ENCODE results near the gene CTBP2. TPM values are rescaled to one million over a fixed set of nuclear protein-coding genes. Genes with fewer than 3 reads are reported as not detected.
A peak's percentile ranks its signal among the peaks of the same experiment; 100 is the strongest.

The CTBP2 gene
- total RNA-seq, 2 donors from 2014 or later = 75.3 to 109 TPM

DNA sequence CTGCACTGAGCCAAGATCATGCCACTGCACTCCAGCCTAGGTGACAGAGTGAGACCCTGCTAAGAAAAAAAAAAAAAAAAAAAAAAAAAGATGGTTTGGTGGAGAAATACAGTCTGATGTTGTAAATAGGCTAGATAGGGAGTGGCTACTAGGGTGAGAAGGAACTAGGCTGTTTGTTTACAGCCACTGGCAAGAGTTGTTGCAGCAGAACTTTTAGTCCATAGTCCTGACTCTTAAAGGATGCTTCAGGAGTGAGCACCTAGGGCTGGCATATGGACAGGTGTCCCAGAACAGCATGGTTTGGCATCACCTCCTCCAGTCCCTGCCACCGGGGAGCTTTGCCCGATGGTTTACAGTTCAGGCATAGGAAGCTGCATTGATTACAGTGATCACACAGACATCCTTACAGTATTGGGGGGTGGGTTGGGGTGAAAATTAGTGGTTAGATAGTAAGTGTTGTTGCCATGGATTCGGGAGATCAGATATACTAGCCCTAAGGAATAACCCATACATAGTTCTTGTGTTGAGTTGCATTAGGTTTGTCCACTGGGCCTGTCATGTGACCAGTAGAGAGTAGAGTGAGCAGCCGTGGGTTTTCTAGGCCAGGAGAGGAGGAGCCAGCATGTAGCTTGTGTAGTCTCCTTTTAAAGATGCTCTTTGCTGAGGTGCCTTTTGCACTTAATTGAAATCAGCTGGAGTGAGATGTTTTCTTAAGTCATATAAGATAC, 182.6 kb downstream of the CTBP2 start:
- H3K27me3 Mint-ChIP-seq (ENCODE audit: insufficient read depth) = no peaks in the 10 kb centered on the region
- H3K4me1 Mint-ChIP-seq = no peaks in the 10 kb centered on the region
- Histone ChIP-seq H3K4me3 (ENCODE audit: low read length) (no peak overlapping the region), H3K4me1 (ENCODE audit: control insufficient read depth, insufficient read depth, low read length) (no peaks in the 10 kb centered on the region), H3K9ac (ENCODE audit: extremely low read depth, low read length, poor library complexity, severe bottlenecking) (no peak overlapping the region), H3K9me3 (ENCODE audit: control insufficient read depth, low read length) (no peaks in the 10 kb centered on the region), H3K36me3 (ENCODE audit: control insufficient read depth, insufficient read depth, low read length) (peaks cover 73% of the 10 kb centered on the region), H3K27ac (ENCODE audit: low read depth, low read length) (no peak overlapping the region), H3K27me3 (ENCODE audit: control insufficient read depth, insufficient read depth, low read length, poor library complexity, severe bottlenecking) (no peaks in the 10 kb centered on the region)
- H3K4me3 Mint-ChIP-seq = no peak overlapping the region
- H3K36me3 Mint-ChIP-seq (ENCODE audit: low read depth) = peaks cover 51% of the 10 kb centered on the region
- DNase-seq = no peak
- 94 to 96% methylated on average over 2 to 3 of the region's 4 CpGs for WGBS, 2 experiments (ENCODE audit: insufficient coverage in 1 of 2, insufficient read length in 1 of 2)
- no peak for TF ChIP-seq CTCF (conservative IDR thresholded peaks at IDR 0.05)
- no peaks in the 10 kb centered on the region for H3K9me3 Mint-ChIP-seq
- H3K27ac Mint-ChIP-seq = no peak overlapping the region

DNA sequence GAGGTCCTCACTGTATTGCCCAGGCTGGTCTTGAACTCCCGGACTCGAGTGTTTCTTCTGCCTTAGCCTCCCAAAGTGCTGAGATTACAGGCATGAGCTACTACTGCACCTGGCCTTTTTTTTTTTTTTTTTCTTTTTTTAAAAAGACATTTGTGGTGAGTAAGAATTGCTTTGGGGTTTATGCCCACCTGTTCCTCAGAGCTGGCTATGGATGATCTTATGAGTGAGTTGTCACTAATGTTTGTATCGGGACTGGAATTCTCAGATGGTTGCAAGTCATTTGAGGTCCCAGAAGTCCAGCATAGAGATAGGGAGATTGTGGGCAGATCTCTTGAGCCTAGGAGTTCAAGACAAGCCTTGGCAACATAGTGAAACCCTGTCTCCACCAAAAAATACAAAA, 183.2 kb downstream of the CTBP2 start:
- Mint-ChIP-seq H3K9me3 (no peaks in the 10 kb centered on the region), H3K4me1 (no peaks in the 10 kb centered on the region), H3K27ac (no peak overlapping the region), H3K36me3 (ENCODE audit: low read depth) (peaks cover 45% of the 10 kb centered on the region), H3K27me3 (ENCODE audit: insufficient read depth) (no peaks in the 10 kb centered on the region), H3K4me3 (no peak overlapping the region)
- Histone ChIP-seq H3K9me3 (ENCODE audit: control insufficient read depth, low read length) (no peaks in the 10 kb centered on the region), H3K27ac (ENCODE audit: low read depth, low read length) (no peak overlapping the region), H3K4me1 (ENCODE audit: control insufficient read depth, insufficient read depth, low read length) (no peaks in the 10 kb centered on the region), H3K27me3 (ENCODE audit: control insufficient read depth, insufficient read depth, low read length, poor library complexity, severe bottlenecking) (no peaks in the 10 kb centered on the region), H3K9ac (ENCODE audit: extremely low read depth, low read length, poor library complexity, severe bottlenecking) (no peak overlapping the region), H3K36me3 (ENCODE audit: control insufficient read depth, insufficient read depth, low read length) (peaks cover 73% of the 10 kb centered on the region), H3K4me3 (ENCODE audit: low read length) (no peak overlapping the region)
- no peak for DNase-seq
- 94 to 100% methylated on average over 1 to 3 of the region's 3 CpGs for WGBS, 2 experiments (ENCODE audit: insufficient coverage in 1 of 2, insufficient read length in 1 of 2)
- no peak for TF ChIP-seq CTCF (conservative IDR thresholded peaks at IDR 0.05)

DNA sequence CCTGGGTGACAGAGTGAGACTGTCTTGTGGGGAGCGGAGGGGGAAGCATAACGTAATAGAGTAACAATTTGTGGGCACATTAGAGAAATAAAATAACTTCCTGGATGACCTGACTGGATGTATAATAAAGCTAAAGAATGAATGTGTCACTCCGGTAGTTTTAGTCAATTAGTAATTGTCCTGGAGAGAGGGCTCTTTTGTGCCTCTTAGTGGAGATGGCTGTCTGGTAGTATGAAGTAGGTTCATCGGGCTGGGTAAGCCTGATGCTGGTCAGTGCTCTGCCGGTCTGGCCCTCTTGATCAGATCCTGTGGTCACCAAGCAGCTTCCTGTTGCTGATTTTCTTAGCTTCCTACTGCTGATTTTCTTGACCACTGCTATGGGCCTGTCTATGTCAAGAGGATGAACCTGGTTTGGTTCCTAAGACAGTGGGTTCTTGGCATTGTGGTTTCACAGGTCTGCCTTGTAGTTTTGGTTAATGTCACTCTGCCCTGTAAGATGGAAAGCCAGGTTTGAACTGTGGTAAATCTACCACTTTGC, 184.3 kb downstream of the CTBP2 start:
- Histone ChIP-seq H3K4me3 (ENCODE audit: low read length) (no peak overlapping the region), H3K9me3 (ENCODE audit: control insufficient read depth, low read length) (no peaks in the 10 kb centered on the region), H3K9ac (ENCODE audit: extremely low read depth, low read length, poor library complexity, severe bottlenecking) (no peak overlapping the region), H3K27ac (ENCODE audit: low read depth, low read length) (no peak overlapping the region), H3K4me1 (ENCODE audit: control insufficient read depth, insufficient read depth, low read length) (no peaks in the 10 kb centered on the region), H3K36me3 (ENCODE audit: control insufficient read depth, insufficient read depth, low read length) (peaks cover 73% of the 10 kb centered on the region), H3K27me3 (ENCODE audit: control insufficient read depth, insufficient read depth, low read length, poor library complexity, severe bottlenecking) (no peaks in the 10 kb centered on the region)
- peak overlapping the region; percentile 18 for H3K27ac Mint-ChIP-seq
- no peaks in the 10 kb centered on the region for H3K9me3 Mint-ChIP-seq
- peaks cover 41% of the 10 kb centered on the region for H3K36me3 Mint-ChIP-seq (ENCODE audit: low read depth)
- no peaks in the 10 kb centered on the region for H3K4me1 Mint-ChIP-seq
- H3K4me3 Mint-ChIP-seq = no peak overlapping the region
- DNase-seq = no peak
- no peaks in the 10 kb centered on the region for H3K27me3 Mint-ChIP-seq (ENCODE audit: insufficient read depth)
- no peak for TF ChIP-seq CTCF (conservative IDR thresholded peaks at IDR 0.05)
- WGBS, 2 experiments (ENCODE audit: insufficient coverage in 1 of 2, insufficient read length in 1 of 2) = 89 to 96% methylated on average over 2 to 5 of the region's 5 CpGs

All from endodermal cell (in vitro differentiated cells).